Sigmoid colon (tissue), 7 donors: ENCODE results near the gene RSPH1. TPM values are rescaled to one million over a fixed set of nuclear protein-coding genes. Genes with fewer than 3 reads are reported as not detected.

Experiments used
- DNase-seq: peaks from one replicate; pipeline ENCODE4 v3.0.0-alpha.2; 2019
- H3K27ac ChIP-seq, 4 donors: fragments of 200-600 bp; sonication (generic); one replicate each; pipeline ENCODE4 v1.5.1; 2016 to 2019; ENCODE audit warnings: mild to moderate bottlenecking in 1 of 4
- H3K27me3 ChIP-seq, 3 donors: fragments of 200-600 bp; sonication (generic); one replicate each; pipeline ENCODE4 v1.5.1; 2019; ENCODE audit warnings: mild to moderate bottlenecking in 1 of 3
- H3K36me3 ChIP-seq, 4 donors: fragments of 200-600 bp; sonication (generic); one replicate each; pipeline ENCODE4 v1.5.1; 2016 to 2019
- H3K4me1 ChIP-seq, 4 donors: fragments of 200-600 bp; sonication (generic); one replicate each; pipeline ENCODE4 v1.5.1; 2017 to 2019
- H3K4me3 ChIP-seq, 4 donors: fragments of 200-600 bp; sonication (generic); one replicate each; pipeline ENCODE4 v1.5.1; 2017 to 2019; ENCODE audit warnings: mild to moderate bottlenecking in 2 of 4, moderate library complexity in 1 of 4
- H3K9me3 ChIP-seq, 4 donors: fragments of 200-600 bp in 3 of 4; sonication (generic) in 3 of 4; one replicate each; pipeline versions ENCODE4 v1.5.1 to v1.6.1; 2013 to 2019
- CTCF ChIP-seq, 4 experiments: fragments of 450-650 bp in 3 of 4; fragments of 200-600 bp in 1 of 4; IDR thresholded peaks; one replicate each; pipeline ENCODE4 v1.5.1; 2016 to 2019; ENCODE audit warnings: antibody characterized with exemption in 4 of 4, mild to moderate bottlenecking in 3 of 4, moderate library complexity in 2 of 4
- EP300 ChIP-seq, 4 donors: sonication (generic); formaldehyde crosslinking; IDR thresholded peaks; one replicate each; pipeline ENCODE4 v1.6.1; 2017; ENCODE audit warnings: antibody characterized with exemption in 4 of 4
- POLR2A ChIP-seq, 2 donors: fragments of 450-650 bp; IDR thresholded peaks; one replicate each; pipeline ENCODE4 v1.6.1; 2016; ENCODE audit warnings: antibody characterized with exemption in 2 of 2, mild to moderate bottlenecking in 2 of 2, moderate library complexity in 2 of 2
- POLR2AphosphoS5 ChIP-seq, 4 donors: sonication (generic); formaldehyde crosslinking; IDR thresholded peaks; one replicate each; pipeline ENCODE4 v1.6.1; 2017; ENCODE audit warnings: antibody characterized with exemption in 4 of 4
- WGBS, 2 donors: extraction: QIAGEN DNeasy Blood & Tissue Kit; methylation state at CpG; one replicate each; pipeline ENCODE4 v1.1.7; 2013; 5-methylcytosine and 5-hydroxymethylcytosine counted together
- intact Hi-C: fragments of 100-400 bp; cut with DNase I; formaldehyde crosslinking; loops from one replicate; pipeline ENCODE4 v1.15.1; 2023
- polyA plus RNA-seq, 3 donors: library from polyadenylated mRNA; stranded (reverse); fragments of 200-250 nt; gene quantifications; one replicate each; pipeline ENCODE4 v1.2.3, GENCODE V29; 2013
- total RNA-seq, 4 donors: library from RNA; depleted of rRNA; stranded (reverse); fragments of >200 nt; gene quantifications; one replicate each; pipeline ENCODE4 v1.1.0, GENCODE V29; 2016
- donor health status: healthy with polysubstance abuse.
- donor health status: Bipolar disorder and iron deficiency.
- donor health status: healthy.

Gene RSPH1
- total and polyA plus RNA-seq, 7 donors, result 1.2 to 13.4 (median 3.0) TPM; not detected in 2

GRCh38 chr21:42478504-42478903 lies 17.5 kb downstream of the RSPH1 start:
- intact Hi-C loops, result no loop called here
- Histone ChIP-seq H3K36me3 (no peaks in the 10 kb centered on the region), H3K27me3 (peaks cover 0 to 8% (median 0%) of the 10 kb centered on the region in 3 donors), H3K4me1 (no peaks in the 10 kb centered on the region), H3K27ac (no peak overlapping the region), H3K9me3 (no peaks in the 10 kb centered on the region), H3K4me3 (no peak overlapping the region)
- no peak for DNase-seq
- TF ChIP-seq CTCF (IDR thresholded peaks at IDR 0.05) (no peak), POLR2AphosphoS5 (IDR thresholded peaks at IDR 0.05) (no peak), EP300 (IDR thresholded peaks at IDR 0.05) (no peak), POLR2A (IDR thresholded peaks at IDR 0.05) (no peak)
- WGBS, 2 donors, result 74 to 89% methylated on average over 7 of the region's 7 CpGs

DNA sequence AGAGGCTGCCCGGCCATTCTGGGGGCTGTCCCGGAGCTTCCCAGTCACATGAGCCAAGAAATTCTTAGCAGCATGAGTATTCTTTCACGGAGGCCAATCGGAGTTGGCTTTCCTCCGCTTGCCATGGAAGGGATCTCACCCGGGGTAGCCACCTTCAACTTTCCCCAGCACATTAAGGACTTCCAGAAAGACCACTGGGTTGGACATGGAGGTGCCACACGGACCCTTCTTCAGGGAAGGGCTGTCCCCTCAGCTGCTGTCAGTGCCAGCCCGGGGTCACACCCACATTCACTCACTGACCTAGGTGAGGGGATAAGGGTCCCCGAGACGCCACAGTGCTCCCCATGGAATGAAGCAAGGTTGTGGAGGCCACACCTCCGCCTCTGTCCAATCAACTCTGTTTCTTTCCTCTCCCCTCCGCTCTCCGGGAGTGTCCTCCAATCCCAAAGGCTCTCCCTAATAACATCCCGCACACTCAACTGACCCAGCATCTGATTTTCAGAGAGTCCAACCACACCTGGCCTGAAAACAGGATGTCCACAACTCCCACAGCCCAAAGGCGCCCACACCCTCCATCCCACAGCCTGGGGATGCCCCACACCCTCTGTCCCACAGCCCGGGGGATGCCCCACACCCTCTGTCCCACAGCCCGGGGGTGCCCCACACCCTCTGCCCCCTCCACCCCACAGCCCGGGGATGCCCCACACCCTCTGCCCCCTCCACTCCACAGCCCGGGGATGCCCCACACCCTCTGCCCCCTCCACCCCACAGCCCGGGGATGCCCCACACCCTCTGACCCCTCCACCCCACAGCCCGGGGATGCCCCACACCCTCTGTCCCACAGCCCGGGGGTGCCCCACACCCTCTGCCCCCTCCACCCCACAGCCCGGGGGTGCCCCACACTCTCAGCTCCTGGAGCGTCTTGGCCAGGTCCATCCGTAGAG lies 19.4 kb downstream of the RSPH1 start:
- no peak overlapping the region for H3K27ac ChIP-seq
- WGBS, 2 donors, result 84 to 89% methylated on average over 25 of the region's 25 CpGs
- no peak for DNase-seq
- no peaks in the 10 kb centered on the region for H3K9me3 ChIP-seq
- H3K4me3 ChIP-seq, result no peak overlapping the region
- H3K36me3 ChIP-seq, result no peaks in the 10 kb centered on the region
- no peaks in the 10 kb centered on the region for H3K4me1 ChIP-seq
- intact Hi-C loops, result no loop called here
- H3K27me3 ChIP-seq, result peaks cover 0 to 8% (median 0%) of the 10 kb centered on the region in 3 donors
- TF ChIP-seq EP300 (IDR thresholded peaks at IDR 0.05) (no peak), CTCF (IDR thresholded peaks at IDR 0.05) (no peak)

DNA sequence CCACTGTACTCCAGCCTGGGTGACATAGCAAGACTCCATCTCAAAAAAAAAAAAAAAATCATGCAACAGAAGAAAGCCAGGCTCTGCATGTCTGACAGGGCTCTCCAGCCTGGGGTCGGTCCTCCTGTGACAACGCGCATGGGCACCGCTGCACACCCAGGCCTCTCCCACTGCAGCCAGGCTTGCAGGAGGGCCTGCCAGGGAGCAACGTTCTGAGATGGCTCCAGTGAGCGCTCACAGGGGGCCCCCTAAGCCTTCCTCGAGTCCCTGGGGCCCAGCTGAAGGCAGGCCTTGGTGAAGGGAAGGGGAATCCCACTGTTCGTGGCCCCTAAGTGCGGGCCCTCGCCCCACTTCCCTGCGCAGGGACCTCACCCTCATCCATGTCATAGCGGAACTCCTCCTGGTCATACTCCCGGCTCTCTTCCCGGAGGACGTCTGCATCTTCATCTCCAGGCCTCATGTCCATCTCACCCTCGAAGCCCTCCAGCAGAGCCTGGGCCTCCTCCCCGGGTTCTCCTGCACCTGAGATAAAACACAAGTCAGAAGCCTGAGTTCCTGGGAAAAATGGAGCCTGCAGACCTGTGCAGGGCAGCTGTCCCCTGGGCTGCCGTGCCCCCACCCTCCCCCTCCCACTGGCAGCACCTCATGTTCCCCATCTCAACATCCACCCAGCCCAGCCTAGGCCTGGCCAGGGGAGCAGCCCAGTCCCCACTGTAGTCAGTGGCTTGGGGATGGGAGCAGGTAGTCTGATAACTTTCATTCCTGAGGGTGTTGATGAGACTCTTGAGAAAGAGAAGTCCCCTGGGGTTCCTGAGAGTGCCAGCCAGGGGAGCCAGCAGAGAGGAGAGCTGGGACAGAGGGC lies 20.3 kb downstream of the RSPH1 start:
- WGBS, 2 donors, result 88 to 91% methylated on average over 18 of the region's 18 CpGs
- H3K4me1 ChIP-seq, result no peaks in the 10 kb centered on the region
- no peak for DNase-seq
- TF ChIP-seq POLR2A (IDR thresholded peaks at IDR 0.05) (no peak), CTCF (IDR thresholded peaks at IDR 0.05) (no peak), POLR2AphosphoS5 (IDR thresholded peaks at IDR 0.05) (no peak), EP300 (IDR thresholded peaks at IDR 0.05) (no peak)
- no peak overlapping the region for H3K27ac ChIP-seq
- H3K4me3 ChIP-seq, result no peak overlapping the region
- H3K36me3 ChIP-seq, result no peaks in the 10 kb centered on the region
- peaks cover 0 to 8% (median 0%) of the 10 kb centered on the region in 3 donors for H3K27me3 ChIP-seq
- H3K9me3 ChIP-seq, result no peaks in the 10 kb centered on the region
- intact Hi-C loops, result no loop called here

DNA sequence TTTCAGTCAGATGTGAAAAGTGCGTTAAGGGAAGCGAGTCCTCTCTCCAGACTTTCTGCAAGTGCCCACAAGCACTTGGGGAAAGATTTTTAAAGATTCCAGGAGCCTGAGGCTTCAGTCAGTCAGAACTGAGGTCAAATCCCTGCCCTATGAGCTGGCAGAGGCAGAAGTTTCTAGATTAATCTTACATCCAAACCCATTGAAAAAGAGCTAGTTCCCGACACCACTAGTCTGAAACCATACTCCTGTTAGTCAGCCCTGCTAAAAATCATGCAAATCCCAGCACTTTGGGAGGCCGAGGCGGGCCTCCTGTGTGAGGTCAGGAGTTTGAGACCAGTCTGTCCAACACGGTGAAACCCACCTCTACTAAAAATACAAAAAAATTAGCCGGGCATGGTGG lies 21.0 kb downstream of the RSPH1 start:
- Histone ChIP-seq H3K4me1 (no peaks in the 10 kb centered on the region), H3K9me3 (no peaks in the 10 kb centered on the region), H3K27ac (no peak overlapping the region), H3K36me3 (no peaks in the 10 kb centered on the region), H3K27me3 (peaks cover 0 to 8% (median 0%) of the 10 kb centered on the region in 3 donors), H3K4me3 (no peak overlapping the region)
- TF ChIP-seq POLR2AphosphoS5 (IDR thresholded peaks at IDR 0.05) (no peak), EP300 (IDR thresholded peaks at IDR 0.05) (no peak), POLR2A (IDR thresholded peaks at IDR 0.05) (no peak), CTCF (IDR thresholded peaks at IDR 0.05) (no peak)
- intact Hi-C loops, result no loop called here
- 88 to 90% methylated on average over 7 of the region's 7 CpGs for WGBS, 2 donors
- no peak for DNase-seq
